CD4-positive, alpha-beta T cell (primary cell): ENCODE measurements around the gene LCA5L. TPM values are rescaled to one million over a fixed set of nuclear protein-coding genes. Genes with fewer than 3 reads are reported as not detected.

Source experiments
- ATAC-seq: fragments of 200-7000 bp; cut with Tn5 transposase; one replicate; pipeline ENCODE4 v1.10.0; 2022; ENCODE audit warnings: mild to moderate bottlenecking; ENCODE audit not compliant: poor library complexity
- CTCF ChIA-PET: fragments of 350-600 bp; sonication (Branson Sonifier 250); formaldehyde crosslinking; loops from one replicate; lab custom pipeline; 2021; ENCODE audit warnings: antibody characterized with exemption, inconsistent platforms; lab: Charles Lee
- POLR2A ChIA-PET: fragments of 350-600 bp; sonication (Branson Sonifier 250); formaldehyde crosslinking; loops from one replicate; lab custom pipeline; 2021; ENCODE audit warnings: antibody characterized with exemption, inconsistent platforms; lab: Charles Lee
- DNase-seq, 14 experiments: peaks; one replicate each; pipeline ENCODE4 v3.0.0-alpha.2; 2013 to 2020; ENCODE audit warnings: mixed read lengths in 2 of 14
- H3K27ac ChIP-seq, 2 donors: one replicate each; pipeline versions ENCODE4 v1.5.1 to v1.7.0; 2013; ENCODE audit warnings: low read length in 2 of 2, low read depth in 1 of 2, mild to moderate bottlenecking in 1 of 2
- H3K27me3 ChIP-seq, 2 experiments: 1 replicate in 1 of 2; 2 replicates in 1 of 2; pipeline versions ENCODE4 v1.6.1 to v1.7.0; 2013; ENCODE audit warnings: low read length in 2 of 2, control low read depth in 1 of 2, mild to moderate bottlenecking in 1 of 2, moderate library complexity in 1 of 2; ENCODE audit not compliant: insufficient read depth in 2 of 2, control insufficient read depth in 1 of 2
- H3K36me3 ChIP-seq: one replicate; pipeline ENCODE4 v1.6.1; 2013; ENCODE audit warnings: low read length, control low read depth; ENCODE audit not compliant: insufficient read depth
- H3K4me1 ChIP-seq: one replicate; pipeline ENCODE4 v1.6.1; 2013; ENCODE audit warnings: low read length, control low read depth; ENCODE audit not compliant: insufficient read depth
- H3K4me3 ChIP-seq: one replicate; pipeline ENCODE4 v1.5.1; 2013; ENCODE audit warnings: mild to moderate bottlenecking, low read length, moderate library complexity
- H3K9me3 ChIP-seq, 2 experiments: 1 replicate in 1 of 2; 2 replicates in 1 of 2; pipeline versions ENCODE4 v1.6.1 to v1.7.0; 2013; ENCODE audit warnings: low read length in 2 of 2, mild to moderate bottlenecking in 2 of 2, control low read depth in 1 of 2, moderate library complexity in 1 of 2; ENCODE audit not compliant: control insufficient read depth in 1 of 2, insufficient read depth in 1 of 2
- H3K27ac Mint-ChIP-seq: one replicate; pipeline ENCODE4 v1.8.0; 2020; ENCODE audit warnings: mixed read lengths
- H3K27me3 Mint-ChIP-seq: one replicate; pipeline ENCODE4 v1.8.0; 2021; ENCODE audit warnings: mixed read lengths
- H3K36me3 Mint-ChIP-seq: one replicate; pipeline ENCODE4 v1.8.0; 2021; ENCODE audit warnings: low read depth, mixed read lengths
- H3K4me1 Mint-ChIP-seq: one replicate; pipeline ENCODE4 v1.8.0; 2021; ENCODE audit warnings: low read depth, mixed read lengths
- H3K4me3 Mint-ChIP-seq: one replicate; pipeline ENCODE4 v1.8.0; 2020; ENCODE audit warnings: mild to moderate bottlenecking, mixed read lengths
- H3K9me3 Mint-ChIP-seq: one replicate; pipeline ENCODE4 v1.8.0; 2020; ENCODE audit warnings: mixed read lengths
- CTCF ChIP-seq: fragments of 200-600 bp; IDR thresholded peaks from one replicate; pipeline ENCODE4 v1.8.0; 2022; ENCODE audit warnings: antibody characterized with exemption, mild to moderate bottlenecking
- intact Hi-C, 2 experiments: fragments of 100-400 bp; cut with DNase I in 1 of 2; cut with micrococcal nuclease in 1 of 2; formaldehyde crosslinking; loops; one replicate each; pipeline versions ENCODE4 v1.15.1 to v1.9.0; 2023 to 2025; cut with DNase I, micrococcal nuclease
- total RNA-seq, 174 experiments: library from RNA in 2 of 174; stranded (reverse) in 2 of 174; gene quantifications; one replicate each; pipeline ENCODE4 v1.2.3 and lab custom pipeline; 2021 to 2026

The LCA5L gene
- total RNA-seq, 2 experiments from 2014 or later, result 0.17 TPM; not detected in 1

- H3K4me1 Mint-ChIP-seq, result no peaks in the 10 kb centered on the region
- no peak overlapping the region for H3K27ac Mint-ChIP-seq
- H3K4me3 Mint-ChIP-seq, result no peak overlapping the region
- intact Hi-C loops, result no loop called here
- Histone ChIP-seq H3K4me3 (no peak overlapping the region), H3K27me3 (no peaks in the 10 kb centered on the region), H3K36me3 (no peaks in the 10 kb centered on the region), H3K27ac (no peak overlapping the region), H3K9me3 (no peaks in the 10 kb centered on the region), H3K4me1 (no peaks in the 10 kb centered on the region)
- ChIA-PET POLR2A (no interaction called here), CTCF (interaction anchor here (1.1 kb wide), 1 partner anchor 20 kb away, joined by 3 read pairs; no protein-coding TSS in a partner anchor)
- ATAC-seq, result no peak
- TF ChIP-seq CTCF, result no peak
- no peak for DNase-seq
- no peaks in the 10 kb centered on the region for H3K9me3 Mint-ChIP-seq
- H3K36me3 Mint-ChIP-seq, result no peaks in the 10 kb centered on the region
- H3K27me3 Mint-ChIP-seq, result no peaks in the 10 kb centered on the region
Measured at GRCh38 chr21:39461419-39461818, 15.8 kb upstream of the LCA5L start.

- H3K4me3 Mint-ChIP-seq, result no peak overlapping the region
- ChIA-PET CTCF (no interaction called here), POLR2A (no interaction called here)
- intact Hi-C loops, result no loop called here
- ATAC-seq (no peak), DNase-seq (no peak)
- Histone ChIP-seq H3K4me1 (no peaks in the 10 kb centered on the region), H3K27me3 (no peaks in the 10 kb centered on the region), H3K4me3 (no peak overlapping the region), H3K36me3 (no peaks in the 10 kb centered on the region), H3K27ac (no peak overlapping the region), H3K9me3 (no peaks in the 10 kb centered on the region)
- no peaks in the 10 kb centered on the region for H3K27me3 Mint-ChIP-seq
- no peak for TF ChIP-seq CTCF
- no peaks in the 10 kb centered on the region for H3K4me1 Mint-ChIP-seq
- no peaks in the 10 kb centered on the region for H3K36me3 Mint-ChIP-seq
- H3K27ac Mint-ChIP-seq, result no peak overlapping the region
- H3K9me3 Mint-ChIP-seq, result no peaks in the 10 kb centered on the region
Measured at GRCh38 chr21:39456665-39457064, 11.1 kb upstream of the LCA5L start.

GRCh38 chr21:39454949-39455668, 9.5 kb upstream of the LCA5L start:
- H3K36me3 Mint-ChIP-seq, result no peaks in the 10 kb centered on the region
- DNase-seq, result no peak
- Histone ChIP-seq H3K36me3 (no peaks in the 10 kb centered on the region), H3K27ac (no peak overlapping the region), H3K9me3 (no peaks in the 10 kb centered on the region), H3K4me3 (no peak overlapping the region), H3K27me3 (no peaks in the 10 kb centered on the region), H3K4me1 (no peaks in the 10 kb centered on the region)
- CTCF ChIA-PET, result no interaction called here
- intact Hi-C loops, result no loop called here
- H3K4me1 Mint-ChIP-seq, result no peaks in the 10 kb centered on the region
- no peaks in the 10 kb centered on the region for H3K27me3 Mint-ChIP-seq
- H3K9me3 Mint-ChIP-seq, result no peaks in the 10 kb centered on the region
- TF ChIP-seq CTCF, result no peak
- ATAC-seq, result no peak
- no peak overlapping the region for H3K27ac Mint-ChIP-seq
- no peak overlapping the region for H3K4me3 Mint-ChIP-seq
- POLR2A ChIA-PET, result no interaction called here
